ENCODE data around the gene GPR17.

GRCh38 chr2:127700527-127701192, 54.7 kb downstream of the GPR17 start:
- 0 out of 4 replicates have a peak, but pooled peaks of 1 of the 2 experiments have one; percentile 6 for TF ChIP-seq CTCF (conservative IDR thresholded peaks at IDR 0.05; ENCODE audit: low read depth in 2 of 2)
- TF ChIP-seq EZH2phosphoT487 (IDR thresholded peaks at IDR 0.05; ENCODE audit: unreplicated experiment): no peak
- TF ChIP-seq POLR2AphosphoS5 (IDR thresholded peaks at IDR 0.05; ENCODE audit: low read depth): no peak
- TF ChIP-seq JUNB (IDR thresholded peaks at IDR 0.05; ENCODE audit: unreplicated experiment): no peak
- TF ChIP-seq EZH2 (IDR thresholded peaks at IDR 0.05; ENCODE audit: low read depth, unreplicated experiment): no peak
- no peak for TF ChIP-seq REST (IDR thresholded peaks at IDR 0.05; ENCODE audit: unreplicated experiment)
- no peak for TF ChIP-seq STAT1 (IDR thresholded peaks at IDR 0.05; ENCODE audit: unreplicated experiment)
- TF ChIP-seq NANOG (IDR thresholded peaks at IDR 0.05; ENCODE audit: borderline replicate concordance): no peak
- 0 out of 2 replicates have a peak, but pooled peaks have one; percentile 32 for TF ChIP-seq CREB1 (CRISPR knock-in tag; IDR thresholded peaks at IDR 0.05; ENCODE audit: low read depth)

Data from GM23338 (cell line).